ENCODE data around the gene RDX. TPM values are rescaled to one million over a fixed set of nuclear protein-coding genes. Genes with fewer than 3 reads are reported as not detected.

Gene RDX
- total RNA-seq, 1 experiment from 2014 or later = 77.4 TPM

DNA sequence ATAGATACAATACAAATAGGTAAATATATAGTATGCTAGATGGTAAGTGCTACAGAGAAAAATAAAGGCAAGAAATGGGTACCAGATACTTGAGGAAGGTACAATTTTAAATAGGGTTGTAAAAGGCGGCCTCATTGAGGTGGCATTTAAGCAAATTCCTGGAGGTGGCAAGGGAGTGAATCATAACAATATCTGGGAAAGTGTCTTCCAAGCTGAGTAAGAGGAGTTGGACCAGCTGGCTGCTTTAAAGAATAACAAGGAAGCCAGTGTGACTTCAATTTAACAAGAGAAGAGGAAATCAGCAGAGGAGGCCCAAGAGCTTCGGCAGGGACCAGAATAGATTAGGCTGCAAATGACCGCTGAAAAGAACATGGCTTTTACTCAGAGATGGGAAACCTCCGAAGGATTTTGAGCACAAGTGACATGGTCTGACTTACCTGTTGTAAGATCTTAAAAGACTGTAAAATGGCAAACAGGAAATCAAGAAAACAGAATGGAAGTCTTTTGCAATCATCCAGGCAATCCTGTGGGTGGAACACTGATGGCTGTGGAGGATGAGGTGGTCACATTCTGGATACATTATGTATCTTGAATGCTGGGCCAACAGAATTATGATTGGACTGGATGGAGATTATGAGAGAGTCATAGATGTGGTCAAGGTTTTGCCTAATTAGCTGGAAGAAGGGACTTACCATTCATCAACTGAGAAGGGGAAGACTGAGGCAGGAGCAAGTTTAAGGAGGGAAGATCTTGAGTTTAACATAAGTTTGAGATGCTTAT, 77.2 kb downstream of the RDX start:
- H3K27me3 Mint-ChIP-seq (ENCODE audit: low read depth) = no peaks in the 10 kb centered on the region
- TF ChIP-seq, protein P1, sequence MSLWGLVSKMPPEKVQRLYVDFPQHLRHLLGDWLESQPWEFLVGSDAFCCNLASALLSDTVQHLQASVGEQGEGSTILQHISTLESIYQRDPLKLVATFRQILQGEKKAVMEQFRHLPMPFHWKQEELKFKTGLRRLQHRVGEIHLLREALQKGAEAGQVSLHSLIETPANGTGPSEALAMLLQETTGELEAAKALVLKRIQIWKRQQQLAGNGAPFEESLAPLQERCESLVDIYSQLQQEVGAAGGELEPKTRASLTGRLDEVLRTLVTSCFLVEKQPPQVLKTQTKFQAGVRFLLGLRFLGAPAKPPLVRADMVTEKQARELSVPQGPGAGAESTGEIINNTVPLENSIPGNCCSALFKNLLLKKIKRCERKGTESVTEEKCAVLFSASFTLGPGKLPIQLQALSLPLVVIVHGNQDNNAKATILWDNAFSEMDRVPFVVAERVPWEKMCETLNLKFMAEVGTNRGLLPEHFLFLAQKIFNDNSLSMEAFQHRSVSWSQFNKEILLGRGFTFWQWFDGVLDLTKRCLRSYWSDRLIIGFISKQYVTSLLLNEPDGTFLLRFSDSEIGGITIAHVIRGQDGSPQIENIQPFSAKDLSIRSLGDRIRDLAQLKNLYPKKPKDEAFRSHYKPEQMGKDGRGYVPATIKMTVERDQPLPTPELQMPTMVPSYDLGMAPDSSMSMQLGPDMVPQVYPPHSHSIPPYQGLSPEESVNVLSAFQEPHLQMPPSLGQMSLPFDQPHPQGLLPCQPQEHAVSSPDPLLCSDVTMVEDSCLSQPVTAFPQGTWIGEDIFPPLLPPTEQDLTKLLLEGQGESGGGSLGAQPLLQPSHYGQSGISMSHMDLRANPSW (CRISPR knock-in tag; conservative IDR thresholded peaks at IDR 0.05; ENCODE audit: low read depth) = no peak
- TF ChIP-seq, protein P2, sequence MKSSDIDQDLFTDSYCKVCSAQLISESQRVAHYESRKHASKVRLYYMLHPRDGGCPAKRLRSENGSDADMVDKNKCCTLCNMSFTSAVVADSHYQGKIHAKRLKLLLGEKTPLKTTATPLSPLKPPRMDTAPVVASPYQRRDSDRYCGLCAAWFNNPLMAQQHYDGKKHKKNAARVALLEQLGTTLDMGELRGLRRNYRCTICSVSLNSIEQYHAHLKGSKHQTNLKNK (CRISPR knock-in tag; IDR thresholded peaks at IDR 0.05) = no peak
- TF ChIP-seq ZNF138 (CRISPR knock-in tag; conservative IDR thresholded peaks at IDR 0.05) (no peak), SMAD3 (CRISPR knock-in tag; IDR thresholded peaks at IDR 0.05; ENCODE audit: borderline replicate concordance) (no peak), CREB1 (CRISPR knock-in tag; IDR thresholded peaks at IDR 0.05) (no peak), ZNF219 (CRISPR knock-in tag; IDR thresholded peaks at IDR 0.05; ENCODE audit: borderline replicate concordance) (no peak), EMX1 (CRISPR knock-in tag; IDR thresholded peaks at IDR 0.05) (no peak), ELF4 (CRISPR knock-in tag; IDR thresholded peaks at IDR 0.05; ENCODE audit: low read depth) (no peak)
- TF ChIP-seq, protein P3, sequence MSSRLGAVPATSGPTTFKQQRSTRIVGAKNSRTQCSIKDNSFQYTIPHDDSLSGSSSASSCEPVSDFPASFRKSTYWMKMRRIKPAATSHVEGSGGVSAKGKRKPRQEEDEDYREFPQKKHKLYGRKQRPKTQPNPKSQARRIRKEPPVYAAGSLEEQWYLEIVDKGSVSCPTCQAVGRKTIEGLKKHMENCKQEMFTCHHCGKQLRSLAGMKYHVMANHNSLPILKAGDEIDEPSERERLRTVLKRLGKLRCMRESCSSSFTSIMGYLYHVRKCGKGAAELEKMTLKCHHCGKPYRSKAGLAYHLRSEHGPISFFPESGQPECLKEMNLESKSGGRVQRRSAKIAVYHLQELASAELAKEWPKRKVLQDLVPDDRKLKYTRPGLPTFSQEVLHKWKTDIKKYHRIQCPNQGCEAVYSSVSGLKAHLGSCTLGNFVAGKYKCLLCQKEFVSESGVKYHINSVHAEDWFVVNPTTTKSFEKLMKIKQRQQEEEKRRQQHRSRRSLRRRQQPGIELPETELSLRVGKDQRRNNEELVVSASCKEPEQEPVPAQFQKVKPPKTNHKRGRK (CRISPR knock-in tag; IDR thresholded peaks at IDR 0.05; ENCODE audit: borderline replicate concordance) = no peak
- no peak for DNase-seq (ENCODE audit: low spot score)
- 0 out of 2 replicates have a peak, but pooled peaks cover 3% of the 10 kb centered on the region for H3K4me1 Mint-ChIP-seq
- ChIA-PET CTCF (no interaction called here), POLR2A (no interaction called here)
- H3K36me3 Mint-ChIP-seq = peaks cover 3% of the 10 kb centered on the region; the same call in 1 of the 2 replicates
- H3K4me3 Mint-ChIP-seq = no peak overlapping the region
- H3K27ac Mint-ChIP-seq = no peak overlapping the region
- ATAC-seq = no peak
- peaks cover 3% of the 10 kb centered on the region for H3K9me3 Mint-ChIP-seq

DNA sequence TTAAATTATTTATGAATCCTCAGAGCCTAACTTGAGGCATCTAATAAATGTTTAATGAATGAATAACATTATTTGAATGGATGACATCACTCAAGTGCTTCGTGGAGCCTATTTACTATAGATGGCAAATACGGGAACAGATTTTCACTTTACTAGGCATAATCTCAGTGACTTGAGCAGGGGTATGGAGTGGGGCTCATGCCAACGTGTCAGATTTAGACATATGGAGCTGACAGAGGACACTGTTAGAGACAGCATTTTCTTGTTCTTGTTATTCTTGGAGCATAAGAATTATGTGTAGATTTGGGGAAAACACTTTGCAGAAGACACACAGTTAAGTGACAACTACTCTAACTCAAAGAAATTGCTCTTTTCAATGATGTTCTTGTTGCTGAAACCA, 78.5 kb downstream of the RDX start:
- DNase-seq (ENCODE audit: low spot score) = no peak
- Mint-ChIP-seq H3K4me1 (0 out of 2 replicates have a peak, but pooled peaks cover 3% of the 10 kb centered on the region), H3K36me3 (peaks cover 3% of the 10 kb centered on the region; the same call in 1 of the 2 replicates)

More for the DNA sequence above, 78.5 kb downstream of the RDX start:
- ATAC-seq = no peak
- peaks cover 3% of the 10 kb centered on the region for H3K9me3 Mint-ChIP-seq
- H3K27ac Mint-ChIP-seq = no peak overlapping the region
- H3K4me3 Mint-ChIP-seq = no peak overlapping the region
- ChIA-PET CTCF (no interaction called here), POLR2A (no interaction called here)
- TF ChIP-seq ZNF416 (CRISPR knock-in tag; IDR thresholded peaks at IDR 0.05) (no peak), NR2C2 (CRISPR knock-in tag; IDR thresholded peaks at IDR 0.05) (no peak), ELF4 (CRISPR knock-in tag; IDR thresholded peaks at IDR 0.05; ENCODE audit: low read depth) (no peak), IRF2 (CRISPR knock-in tag; IDR thresholded peaks at IDR 0.05; ENCODE audit: borderline replicate concordance, low read depth) (no peak), ZNF263 (CRISPR knock-in tag; IDR thresholded peaks at IDR 0.05; ENCODE audit: low read depth) (no peak), ZNF671 (CRISPR knock-in tag; IDR thresholded peaks at IDR 0.05) (no peak), ATF1 (CRISPR knock-in tag; IDR thresholded peaks at IDR 0.05) (no peak), TEAD1 (CRISPR knock-in tag; IDR thresholded peaks at IDR 0.05) (no peak), HMGA2 (CRISPR knock-in tag; IDR thresholded peaks at IDR 0.05) (no peak), ZNF232 (CRISPR knock-in tag; IDR thresholded peaks at IDR 0.05) (no peak)
- TF ChIP-seq, protein P4, sequence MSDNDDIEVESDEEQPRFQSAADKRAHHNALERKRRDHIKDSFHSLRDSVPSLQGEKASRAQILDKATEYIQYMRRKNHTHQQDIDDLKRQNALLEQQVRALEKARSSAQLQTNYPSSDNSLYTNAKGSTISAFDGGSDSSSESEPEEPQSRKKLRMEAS (CRISPR knock-in tag; IDR thresholded peaks at IDR 0.05) = no peak
- TF ChIP-seq, protein P5, sequence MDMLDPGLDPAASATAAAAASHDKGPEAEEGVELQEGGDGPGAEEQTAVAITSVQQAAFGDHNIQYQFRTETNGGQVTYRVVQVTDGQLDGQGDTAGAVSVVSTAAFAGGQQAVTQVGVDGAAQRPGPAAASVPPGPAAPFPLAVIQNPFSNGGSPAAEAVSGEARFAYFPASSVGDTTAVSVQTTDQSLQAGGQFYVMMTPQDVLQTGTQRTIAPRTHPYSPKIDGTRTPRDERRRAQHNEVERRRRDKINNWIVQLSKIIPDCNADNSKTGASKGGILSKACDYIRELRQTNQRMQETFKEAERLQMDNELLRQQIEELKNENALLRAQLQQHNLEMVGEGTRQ (CRISPR knock-in tag; IDR thresholded peaks at IDR 0.05) = no peak
- TF ChIP-seq, protein P6, sequence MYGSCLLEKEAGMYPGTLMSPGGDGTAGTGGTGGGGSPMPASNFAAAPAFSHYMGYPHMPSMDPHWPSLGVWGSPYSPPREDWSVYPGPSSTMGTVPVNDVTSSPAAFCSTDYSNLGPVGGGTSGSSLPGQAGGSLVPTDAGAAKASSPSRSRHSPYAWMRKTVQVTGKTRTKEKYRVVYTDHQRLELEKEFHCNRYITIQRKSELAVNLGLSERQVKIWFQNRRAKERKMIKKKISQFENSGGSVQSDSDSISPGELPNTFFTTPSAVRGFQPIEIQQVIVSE (CRISPR knock-in tag; IDR thresholded peaks at IDR 0.05; ENCODE audit: borderline replicate concordance) = no peak
- TF ChIP-seq, protein P7, sequence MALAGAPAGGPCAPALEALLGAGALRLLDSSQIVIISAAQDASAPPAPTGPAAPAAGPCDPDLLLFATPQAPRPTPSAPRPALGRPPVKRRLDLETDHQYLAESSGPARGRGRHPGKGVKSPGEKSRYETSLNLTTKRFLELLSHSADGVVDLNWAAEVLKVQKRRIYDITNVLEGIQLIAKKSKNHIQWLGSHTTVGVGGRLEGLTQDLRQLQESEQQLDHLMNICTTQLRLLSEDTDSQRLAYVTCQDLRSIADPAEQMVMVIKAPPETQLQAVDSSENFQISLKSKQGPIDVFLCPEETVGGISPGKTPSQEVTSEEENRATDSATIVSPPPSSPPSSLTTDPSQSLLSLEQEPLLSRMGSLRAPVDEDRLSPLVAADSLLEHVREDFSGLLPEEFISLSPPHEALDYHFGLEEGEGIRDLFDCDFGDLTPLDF (CRISPR knock-in tag; IDR thresholded peaks at IDR 0.05) = no peak
- TF ChIP-seq, protein P8, sequence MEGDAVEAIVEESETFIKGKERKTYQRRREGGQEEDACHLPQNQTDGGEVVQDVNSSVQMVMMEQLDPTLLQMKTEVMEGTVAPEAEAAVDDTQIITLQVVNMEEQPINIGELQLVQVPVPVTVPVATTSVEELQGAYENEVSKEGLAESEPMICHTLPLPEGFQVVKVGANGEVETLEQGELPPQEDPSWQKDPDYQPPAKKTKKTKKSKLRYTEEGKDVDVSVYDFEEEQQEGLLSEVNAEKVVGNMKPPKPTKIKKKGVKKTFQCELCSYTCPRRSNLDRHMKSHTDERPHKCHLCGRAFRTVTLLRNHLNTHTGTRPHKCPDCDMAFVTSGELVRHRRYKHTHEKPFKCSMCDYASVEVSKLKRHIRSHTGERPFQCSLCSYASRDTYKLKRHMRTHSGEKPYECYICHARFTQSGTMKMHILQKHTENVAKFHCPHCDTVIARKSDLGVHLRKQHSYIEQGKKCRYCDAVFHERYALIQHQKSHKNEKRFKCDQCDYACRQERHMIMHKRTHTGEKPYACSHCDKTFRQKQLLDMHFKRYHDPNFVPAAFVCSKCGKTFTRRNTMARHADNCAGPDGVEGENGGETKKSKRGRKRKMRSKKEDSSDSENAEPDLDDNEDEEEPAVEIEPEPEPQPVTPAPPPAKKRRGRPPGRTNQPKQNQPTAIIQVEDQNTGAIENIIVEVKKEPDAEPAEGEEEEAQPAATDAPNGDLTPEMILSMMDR (IDR thresholded peaks at IDR 0.05) = no peak
- H3K27me3 Mint-ChIP-seq (ENCODE audit: low read depth) = no peaks in the 10 kb centered on the region
